ENCODE measurements around the gene POU2AF1.

The POU2AF1 gene

GRCh38 chr11:111361052-111361801 lies 17.8 kb downstream of the POU2AF1 start:
- no peak for DNase-seq (ENCODE audit: low read depth)

- no peak for DNase-seq (ENCODE audit: low read depth)
Observed at GRCh38 chr11:111360150-111361043, 18.7 kb downstream of the POU2AF1 start.

- DNase-seq (ENCODE audit: low read depth): no peak
Observed at GRCh38 chr11:111359223-111360149, 19.6 kb downstream of the POU2AF1 start.

- no peak for DNase-seq (ENCODE audit: low read depth)
Observed at GRCh38 chr11:111358038-111359001, 20.8 kb downstream of the POU2AF1 start.

GRCh38 chr11:111357150-111358037 lies 21.7 kb downstream of the POU2AF1 start:
- DNase-seq (ENCODE audit: low read depth): no peak

GRCh38 chr11:111356660-111357048 lies 22.4 kb downstream of the POU2AF1 start:
- no peak for DNase-seq (ENCODE audit: low read depth)

- DNase-seq (ENCODE audit: low read depth): no peak
Observed at GRCh38 chr11:111355956-111356659, 23.0 kb downstream of the POU2AF1 start.

GRCh38 chr11:111355101-111355500 lies 24.0 kb downstream of the POU2AF1 start:
- no peak for DNase-seq (ENCODE audit: low read depth)

- DNase-seq (ENCODE audit: low read depth): no peak
Observed at GRCh38 chr11:111354601-111354891, 24.5 kb downstream of the POU2AF1 start.

- DNase-seq (ENCODE audit: low read depth): no peak
Observed at GRCh38 chr11:111353776-111354600, 25.1 kb downstream of the POU2AF1 start.

- DNase-seq (ENCODE audit: low read depth): no peak
Observed at GRCh38 chr11:111352935-111353710, 26.0 kb downstream of the POU2AF1 start.

- no peak for DNase-seq (ENCODE audit: low read depth)
Observed at GRCh38 chr11:111352231-111352746, 26.8 kb downstream of the POU2AF1 start.

GRCh38 chr11:111351374-111352055 lies 27.6 kb downstream of the POU2AF1 start:
- no peak for DNase-seq (ENCODE audit: low read depth)

- no peak for DNase-seq (ENCODE audit: low read depth)
Observed at GRCh38 chr11:111350811-111351210, 28.3 kb downstream of the POU2AF1 start.

- DNase-seq (ENCODE audit: low read depth): no peak
Observed at GRCh38 chr11:111349191-111349695, 29.8 kb downstream of the POU2AF1 start.

- DNase-seq (ENCODE audit: low read depth): no peak
Observed at GRCh38 chr11:111348147-111348546, 30.9 kb downstream of the POU2AF1 start.

GRCh38 chr11:111347723-111348115 lies 31.4 kb downstream of the POU2AF1 start:
- peak; percentile 70 for DNase-seq (ENCODE audit: low read depth)

All from EH (cell line).